Sciatic nerve (tissue), 2 donors: ENCODE results near the gene MIER2. TPM values are rescaled to one million over a fixed set of nuclear protein-coding genes. Genes with fewer than 3 reads are reported as not detected.
"Not testable (repeated sequence)": the region's sequence is repeated elsewhere in the genome, so short reads cannot be mapped to it uniquely, and the experiment has no call there.

Experiments
- ATAC-seq: fragments of 200-7000 bp; cut with Tn5 transposase; one replicate; pipeline ENCODE4 v1.9.1; 2020; ENCODE audit warnings: mild to moderate bottlenecking, moderate library complexity
- DNase-seq: peaks from one replicate; pipeline ENCODE4 v3.0.0-alpha.2; 2020; ENCODE audit warnings: low spot score
- intact Hi-C: fragments of 100-400 bp; cut with DNase I; formaldehyde crosslinking; loops from one replicate; pipeline ENCODE4 v1.14.2; 2022
- total RNA-seq: library from RNA; stranded (reverse); fragmentation: NEBNext Ultra II Directional; extraction: Animal tissue kit (Norgen Biotek cat#: 25700); gene quantifications from one replicate; pipeline ENCODE4 v1.2.1, GENCODE V29; 2021
- donor health status: DM: no; HTN: no; CAD: no.
- donor health status: DM: no; HTN: no; CAD: no.

MIER2 gene
- total RNA-seq, 1 donor from 2014 or later = 24.5 TPM

DNA sequence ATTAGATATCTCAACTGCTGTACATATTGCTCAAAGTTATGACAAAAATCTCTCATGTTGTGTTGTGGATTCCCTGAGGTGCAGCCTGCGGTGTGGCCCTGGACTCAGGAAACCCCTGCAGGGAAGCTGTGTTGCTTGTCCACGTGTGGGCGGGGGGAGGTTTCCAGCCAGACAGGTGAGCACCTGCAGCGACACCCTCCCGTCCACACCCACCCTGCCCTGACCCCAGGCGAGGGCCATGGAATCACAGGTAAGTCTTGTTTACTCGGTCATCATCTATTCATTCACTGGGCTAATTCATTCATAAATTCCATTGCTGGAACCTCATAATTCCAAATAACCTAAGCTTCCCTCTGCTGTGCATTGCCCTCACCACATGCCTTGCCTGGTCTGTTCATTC lies 67.5 kb downstream of the MIER2 start:
- no peak for ATAC-seq
- no peak for DNase-seq
- intact Hi-C loops = no loop called here

DNA sequence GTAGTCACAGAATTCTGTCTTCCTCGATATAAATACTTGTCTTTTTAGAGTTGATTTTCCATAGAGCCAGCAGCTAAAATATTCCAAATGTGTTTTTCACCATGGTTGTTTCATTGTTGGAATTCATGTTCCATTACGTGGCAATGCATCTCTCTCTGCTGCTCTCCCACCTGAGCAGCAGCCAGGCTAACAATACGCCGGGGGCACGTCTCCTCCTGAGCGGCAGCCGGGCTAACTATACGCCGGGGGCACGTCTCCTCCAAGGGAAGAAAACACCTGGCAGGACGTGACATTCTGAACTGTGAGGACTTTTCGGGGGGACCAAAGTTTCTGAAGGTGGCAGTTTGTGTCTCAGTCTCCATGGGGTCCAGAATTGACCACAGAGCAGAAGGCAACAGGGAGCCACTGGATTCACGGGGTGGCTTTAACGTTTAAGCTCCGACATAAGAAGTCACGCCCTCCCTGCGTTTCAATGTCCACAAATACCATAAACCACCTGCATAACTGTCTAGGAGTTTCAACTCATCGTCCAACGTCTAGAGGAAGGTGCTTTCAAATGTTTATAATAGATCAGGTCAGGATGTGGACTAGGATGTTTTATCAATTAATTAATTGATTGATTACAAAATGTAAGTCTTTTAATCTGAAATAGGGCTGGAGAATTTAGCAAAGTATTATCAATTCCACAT lies 68.5 kb downstream of the MIER2 start:
- DNase-seq = no peak
- intact Hi-C loops = no loop called here
- ATAC-seq = no peak

DNA sequence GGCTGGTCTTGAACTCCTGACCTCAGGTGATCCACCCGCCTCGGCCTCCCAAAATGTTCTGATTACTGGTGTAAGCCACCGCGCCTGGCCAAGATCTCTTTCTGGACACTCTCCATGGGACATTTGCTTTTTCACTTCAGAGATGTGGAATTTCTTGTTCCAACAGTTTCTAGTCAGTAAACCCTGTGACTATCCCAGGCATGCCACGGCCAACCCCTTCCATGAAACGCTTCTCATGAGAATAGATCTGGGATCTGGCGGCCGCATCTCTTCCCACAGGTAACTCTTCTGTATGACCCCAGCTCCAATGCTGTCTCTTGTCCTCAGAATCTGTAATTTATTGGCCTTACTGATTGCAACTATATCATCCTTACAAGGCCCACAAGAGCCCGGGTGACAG lies 69.6 kb downstream of the MIER2 start:
- no peak for DNase-seq
- intact Hi-C loops = no loop called here
- ATAC-seq = no peak

DNA sequence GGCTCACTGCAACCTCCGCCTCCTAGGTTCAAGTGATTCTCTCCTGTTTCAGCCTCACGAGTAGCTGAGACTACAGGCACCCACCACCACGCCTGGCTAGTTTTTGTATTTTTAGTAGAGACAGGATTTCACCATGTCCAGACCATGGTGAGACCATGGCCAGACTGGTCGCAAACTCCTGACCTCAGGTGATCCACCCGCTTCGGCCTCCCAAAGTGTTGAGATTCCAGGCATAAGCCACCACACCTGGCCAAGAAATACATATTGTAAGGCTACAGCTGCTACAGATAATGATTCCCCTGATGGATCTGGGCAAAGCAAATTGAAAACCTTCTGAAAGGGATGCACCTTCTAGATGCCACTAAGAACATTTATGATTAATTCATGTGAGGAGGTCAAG lies 71.2 kb downstream of the MIER2 start:
- no peak for DNase-seq
- no peak for ATAC-seq
- intact Hi-C loops = no loop called here

DNA sequence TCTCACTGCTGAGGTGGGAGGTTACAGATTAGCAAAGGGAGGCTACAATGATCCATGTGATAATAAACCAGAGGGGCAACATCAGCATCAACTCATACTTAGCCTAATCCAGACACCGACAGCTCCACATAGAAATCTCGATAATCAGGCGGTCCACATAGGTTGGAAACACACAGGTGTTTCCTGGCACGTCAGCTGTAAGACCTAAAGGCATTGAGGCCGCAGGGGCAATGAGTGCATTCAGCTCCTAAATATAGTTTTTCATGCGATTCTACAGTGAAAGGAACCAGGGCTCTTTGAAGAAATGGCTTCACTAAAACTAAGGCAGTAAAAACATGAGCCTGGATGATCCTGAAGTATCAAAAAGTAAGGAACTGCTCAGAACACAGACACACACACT lies 72.7 kb downstream of the MIER2 start:
- ATAC-seq = no peak
- intact Hi-C loops = no loop called here

DNA sequence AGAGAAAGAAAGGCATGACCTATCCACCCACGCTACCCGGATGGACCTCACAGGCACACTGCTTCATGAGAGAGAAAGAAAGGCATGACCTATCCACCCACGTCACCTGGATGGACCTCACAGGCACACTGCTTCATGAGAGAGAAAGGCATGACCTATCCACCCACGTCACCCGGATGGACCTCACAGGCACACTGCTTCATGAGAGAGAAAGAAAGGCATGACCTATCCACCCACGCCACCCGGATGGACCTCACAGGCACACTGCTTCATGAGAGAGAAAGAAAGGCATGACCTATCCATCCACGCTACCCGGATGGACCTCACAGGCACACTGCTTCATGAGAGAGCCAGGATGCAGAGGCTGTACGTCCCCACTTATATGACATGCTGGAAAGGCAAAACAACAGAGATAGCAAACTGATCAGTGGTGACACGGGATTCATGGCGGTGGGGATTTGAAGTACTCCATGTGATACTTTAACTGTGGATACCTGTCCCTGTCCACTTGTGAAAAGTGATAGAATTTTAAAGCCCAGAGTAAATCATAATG lies 73.8 kb downstream of the MIER2 start:
- intact Hi-C loops, ATAC-seq, DNase-seq: not testable (repeated sequence)

More for the DNA sequence above, 72.7 kb downstream of the MIER2 start:
- no peak for DNase-seq

DNA sequence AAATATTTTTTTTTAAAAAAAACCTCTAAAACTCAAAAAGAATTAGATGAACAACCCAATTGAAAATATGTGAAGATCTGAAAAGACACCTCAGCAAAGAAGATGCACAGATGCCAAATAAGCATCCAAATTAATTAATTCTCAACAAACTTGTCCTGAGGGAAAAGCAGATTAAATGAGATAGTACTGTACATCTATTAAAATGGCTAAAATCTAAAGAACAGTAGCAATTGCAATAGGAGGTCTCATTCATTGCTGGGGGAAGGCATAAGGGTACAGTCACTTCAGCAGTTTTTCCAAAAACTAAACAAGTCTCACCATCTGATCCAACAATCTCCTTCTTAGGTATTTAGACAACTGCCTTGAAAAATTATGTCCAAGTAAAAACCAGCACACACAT lies 75.4 kb downstream of the MIER2 start:
- ATAC-seq (no peak), DNase-seq (no peak)
- intact Hi-C loops = no loop called here

DNA sequence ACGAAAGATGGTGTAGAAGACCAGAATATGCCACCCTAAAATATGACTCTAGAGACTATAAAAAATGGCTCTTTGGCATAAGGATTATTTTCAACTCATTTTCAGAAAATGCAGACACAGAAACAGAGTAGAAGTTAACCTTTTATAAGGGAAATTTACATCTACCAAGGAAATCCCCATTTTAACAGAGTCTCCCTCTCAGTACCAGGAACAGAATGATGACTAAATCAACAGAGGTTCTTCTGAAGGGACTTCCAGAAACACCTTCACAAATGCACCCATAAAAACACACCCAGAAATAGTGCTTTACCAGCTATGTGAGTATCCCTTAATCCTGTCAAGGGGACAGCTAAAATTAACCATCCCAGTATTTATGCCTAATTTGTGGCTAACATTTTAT lies 82.5 kb downstream of the MIER2 start:
- intact Hi-C loops = no loop called here
- ATAC-seq (no peak), DNase-seq (no peak)

DNA sequence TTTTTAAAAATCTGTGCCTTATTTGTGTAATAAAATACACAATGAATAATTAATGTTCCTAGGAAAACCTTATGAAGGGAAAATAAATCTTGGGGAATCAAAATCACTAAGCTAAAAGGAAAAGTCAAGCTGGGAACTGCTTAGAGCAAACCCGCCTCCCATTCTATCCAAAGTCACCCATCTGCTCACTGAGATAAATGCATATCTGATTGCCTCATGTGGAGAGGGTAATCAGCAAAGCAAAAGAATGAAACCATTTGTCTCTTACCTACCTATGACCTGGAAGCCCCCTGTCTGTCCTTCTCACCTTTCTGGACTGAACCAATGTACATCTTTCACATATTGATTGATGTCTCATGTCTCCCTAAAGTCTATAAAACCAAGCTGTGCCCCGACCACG lies 87.8 kb downstream of the MIER2 start:
- intact Hi-C loops, DNase-seq, ATAC-seq: not testable (repeated sequence)

Other genes with a start within 250 kb of the MIER2 start
- gene OR4F17, start 237.7 kb downstream of the MIER2 start, total RNA-seq = not detected
- gene PLPP2, start 53.4 kb downstream of the MIER2 start, total RNA-seq = 8.6 TPM
- gene C2CD4C, start 64.4 kb upstream of the MIER2 start, total RNA-seq = 2.8 TPM
- 31.6 TPM for gene SHC2, start 116.2 kb upstream of the MIER2 start, total RNA-seq
- 1.1 TPM for gene MADCAM1, start 151.7 kb upstream of the MIER2 start, total RNA-seq
- gene TPGS1, start 162.7 kb upstream of the MIER2 start, total RNA-seq = 18.5 TPM
- gene CDC34, start 187.0 kb upstream of the MIER2 start, total RNA-seq = 40.2 TPM
- gene GZMM, start 199.3 kb upstream of the MIER2 start, total RNA-seq = 1.4 TPM
- 246 TPM for gene BSG, start 227.8 kb upstream of the MIER2 start, total RNA-seq
- gene HCN2, start 245.1 kb upstream of the MIER2 start, total RNA-seq = 0.27 TPM